H9 (cell line): ENCODE data around the gene IGSF9. TPM values are rescaled to one million over a fixed set of nuclear protein-coding genes. Genes with fewer than 3 reads are reported as not detected.
A peak's percentile ranks its signal among the peaks of the same experiment; 100 is the strongest.

Experiments
- DNase-seq: peaks from one replicate; pipeline ENCODE4 v3.0.0-alpha.2; 2017
- H2AFZ ChIP-seq: one replicate; pipeline ENCODE4 v1.6.1; 2013; ENCODE audit warnings: mild to moderate bottlenecking, low read length, control low read depth, moderate library complexity
- H2AK5ac ChIP-seq: 2 replicates; pipeline ENCODE4 v1.6.1; 2013; ENCODE audit warnings: low read length, control low read depth, mixed read lengths; ENCODE audit not compliant: insufficient read length
- H2BK120ac ChIP-seq: one replicate; pipeline ENCODE4 v1.6.1; 2013; ENCODE audit warnings: low read depth, mild to moderate bottlenecking, low read length, control low read depth, inconsistent platforms; ENCODE audit not compliant: poor library complexity, severe bottlenecking
- H2BK12ac ChIP-seq: 2 replicates; pipeline ENCODE4 v1.6.1; 2013; ENCODE audit warnings: low read length, control low read depth, mixed read lengths, low read depth; ENCODE audit not compliant: insufficient read length
- H2BK15ac ChIP-seq: 2 replicates; pipeline ENCODE4 v1.6.1; 2013; ENCODE audit warnings: low read depth, low read length, control low read depth
- H2BK20ac ChIP-seq: one replicate; pipeline ENCODE4 v1.6.1; 2013; ENCODE audit warnings: low read depth, mild to moderate bottlenecking, low read length, control low read depth, inconsistent platforms; ENCODE audit not compliant: poor library complexity, severe bottlenecking
- H2BK5ac ChIP-seq: 2 replicates; pipeline ENCODE4 v1.6.1; 2013; ENCODE audit warnings: low read length, control low read depth, mixed read lengths; ENCODE audit not compliant: insufficient read length
- H3K14ac ChIP-seq: 2 replicates; pipeline ENCODE4 v1.6.1; 2013; ENCODE audit warnings: low read length, control low read depth; ENCODE audit not compliant: insufficient read depth
- H3K18ac ChIP-seq: 2 replicates; pipeline ENCODE4 v1.6.1; 2013; ENCODE audit warnings: low read depth, mild to moderate bottlenecking, mixed read lengths, low read length, control low read depth; ENCODE audit not compliant: insufficient read length
- H3K23ac ChIP-seq: 2 replicates; pipeline ENCODE4 v1.6.1; 2013; ENCODE audit warnings: low read length, control low read depth, mixed read lengths, low read depth; ENCODE audit not compliant: insufficient read length
- H3K23me2 ChIP-seq: 2 replicates; pipeline ENCODE4 v1.6.1; 2013; ENCODE audit warnings: low read depth, mild to moderate bottlenecking, mixed read lengths, low read length, control low read depth; ENCODE audit not compliant: insufficient read length, poor library complexity, severe bottlenecking
- H3K27ac ChIP-seq: 2 replicates; pipeline ENCODE4 v1.5.1; 2013; ENCODE audit warnings: low read length, control low read depth, mixed read lengths, low read depth; ENCODE audit not compliant: insufficient read length
- H3K27me3 ChIP-seq: 2 replicates; pipeline ENCODE4 v1.6.1; 2013; ENCODE audit warnings: low read length, control low read depth, inconsistent platforms; ENCODE audit not compliant: insufficient read depth
- H3K4ac ChIP-seq: 2 replicates; pipeline ENCODE4 v1.6.1; 2013; ENCODE audit warnings: low read depth, mild to moderate bottlenecking, control low read depth, inconsistent platforms, low read length, moderate library complexity
- H3K4me1 ChIP-seq: 2 replicates; pipeline ENCODE4 v1.6.1; 2013; ENCODE audit warnings: low read length, control low read depth, inconsistent platforms; ENCODE audit not compliant: insufficient read depth
- H3K4me2 ChIP-seq: 2 replicates; pipeline ENCODE4 v1.6.1; 2013; ENCODE audit warnings: low read length, control low read depth, mixed read lengths; ENCODE audit not compliant: insufficient read length, insufficient read depth
- H3K56ac ChIP-seq: 2 replicates; pipeline ENCODE4 v1.6.1; 2013; ENCODE audit warnings: low read depth, mild to moderate bottlenecking, mixed read lengths, low read length, control low read depth; ENCODE audit not compliant: insufficient read length
- H3K79me1 ChIP-seq: 2 replicates; pipeline ENCODE4 v1.6.1; 2013; ENCODE audit warnings: low read depth, mild to moderate bottlenecking, moderate library complexity, low read length, control low read depth, inconsistent platforms; ENCODE audit not compliant: insufficient read depth, poor library complexity, severe bottlenecking
- H3K79me2 ChIP-seq: 2 replicates; pipeline ENCODE4 v1.6.1; 2013; ENCODE audit warnings: low read length, control low read depth, inconsistent platforms; ENCODE audit not compliant: insufficient read depth
- H3K9ac ChIP-seq: 2 replicates; pipeline ENCODE4 v1.6.1; 2013; ENCODE audit warnings: low read length, control low read depth, mixed read lengths; ENCODE audit not compliant: insufficient read length; ENCODE audit errors: extremely low read depth
- H3K9me3 ChIP-seq: one replicate; pipeline ENCODE4 v1.6.1; 2013; ENCODE audit warnings: low read depth, low read length, inconsistent platforms; ENCODE audit not compliant: control insufficient read depth
- H3T11ph ChIP-seq: one replicate; pipeline ENCODE4 v1.6.1; 2013; ENCODE audit warnings: mild to moderate bottlenecking, low read length, control low read depth, inconsistent platforms
- H4K20me1 ChIP-seq: one replicate; pipeline ENCODE4 v1.6.1; 2013; ENCODE audit not compliant: control insufficient read depth, insufficient read length, insufficient read depth
- H4K5ac ChIP-seq: 2 replicates; pipeline ENCODE4 v1.6.1; 2013; ENCODE audit warnings: low read depth, mild to moderate bottlenecking, mixed read lengths, low read length, control low read depth; ENCODE audit not compliant: insufficient read length
- H4K8ac ChIP-seq: replicated peaks from 2 replicates; pipeline ENCODE4 v1.6.1; 2013; ENCODE audit warnings: low read length, control low read depth, mixed read lengths, low read depth; ENCODE audit not compliant: insufficient read length
- H4K91ac ChIP-seq: 2 replicates; pipeline ENCODE4 v1.6.1; 2013; ENCODE audit warnings: low read depth, mild to moderate bottlenecking, moderate library complexity, mixed read lengths, low read length, control low read depth; ENCODE audit not compliant: insufficient read length
- H3K27ac Mint-ChIP-seq, 3 experiments: 2 replicates in 2 of 3; 3 replicates in 1 of 3; pipeline ENCODE4 v1.8.0; 2020 to 2021; ENCODE audit warnings: mixed read lengths in 3 of 3, mild to moderate bottlenecking in 1 of 3, moderate library complexity in 1 of 3
- H3K27me3 Mint-ChIP-seq: 2 replicates; pipeline ENCODE4 v1.8.0; 2021; ENCODE audit warnings: low read depth, mild to moderate bottlenecking, moderate library complexity, mixed read lengths
- H3K36me3 Mint-ChIP-seq, 3 experiments: 2 replicates in 2 of 3; 3 replicates in 1 of 3; pipeline ENCODE4 v1.8.0; 2020 to 2021; ENCODE audit warnings: low read depth in 3 of 3, mixed read lengths in 3 of 3; ENCODE audit not compliant: insufficient read depth in 1 of 3
- H3K4me1 Mint-ChIP-seq, 2 experiments: 2 replicates each; pipeline ENCODE4 v1.8.0; 2020; ENCODE audit warnings: mixed read lengths in 2 of 2
- H3K4me3 Mint-ChIP-seq, 2 experiments: 2 replicates in 1 of 2; 3 replicates in 1 of 2; pipeline ENCODE4 v1.8.0; 2020 to 2021; ENCODE audit warnings: mild to moderate bottlenecking in 2 of 2, mixed read lengths in 2 of 2, moderate library complexity in 1 of 2
- H3K9me3 Mint-ChIP-seq, 2 experiments: 2 replicates in 1 of 2; 3 replicates in 1 of 2; pipeline ENCODE4 v1.8.0; 2020; ENCODE audit warnings: mild to moderate bottlenecking in 2 of 2, mixed read lengths in 2 of 2, moderate library complexity in 1 of 2
- WGBS: extraction: QIAGEN DNeasy Blood & Tissue Kit; methylation state at CpG from one replicate; pipeline ENCODE4 v1.1.7; 2013; ENCODE audit warnings: missing lambda C conversion rate, low lambda C conversion rate, mixed read lengths; ENCODE audit not compliant: insufficient read length; ENCODE audit errors: extremely low coverage; 5-methylcytosine and 5-hydroxymethylcytosine counted together
- total RNA-seq: library from RNA; stranded (reverse); gene quantifications from 2 replicates; pipeline ENCODE4 v1.2.1, GENCODE V29; 2021
- TF ChIP-seq, protein P1 (sequence below): fragments of 200-600 bp; sonication (generic); conservative IDR thresholded peaks from 3 replicates; pipeline ENCODE4 v1.8.0; 2021; ENCODE audit warnings: antibody characterized with exemption, mild to moderate bottlenecking

The IGSF9 gene
- total RNA-seq, 1 experiment from 2014 or later: 11.3 TPM

GRCh38 chr1:159936273-159936904 lies 9.0 kb downstream of the IGSF9 start:
- no peak overlapping the region for H3K4me3 Mint-ChIP-seq
- H2BK12ac ChIP-seq: no peak overlapping the region
- no peak overlapping the region for H3K9ac ChIP-seq
- no peak overlapping the region for H2BK20ac ChIP-seq
- no peak overlapping the region for H2AFZ ChIP-seq
- H2AK5ac ChIP-seq: no peak overlapping the region
- H3K27ac ChIP-seq: no peak overlapping the region
- H3K4me1 Mint-ChIP-seq: peaks cover 35 to 37% of the 10 kb centered on the region in 2 experiments
- TF ChIP-seq, protein P1, sequence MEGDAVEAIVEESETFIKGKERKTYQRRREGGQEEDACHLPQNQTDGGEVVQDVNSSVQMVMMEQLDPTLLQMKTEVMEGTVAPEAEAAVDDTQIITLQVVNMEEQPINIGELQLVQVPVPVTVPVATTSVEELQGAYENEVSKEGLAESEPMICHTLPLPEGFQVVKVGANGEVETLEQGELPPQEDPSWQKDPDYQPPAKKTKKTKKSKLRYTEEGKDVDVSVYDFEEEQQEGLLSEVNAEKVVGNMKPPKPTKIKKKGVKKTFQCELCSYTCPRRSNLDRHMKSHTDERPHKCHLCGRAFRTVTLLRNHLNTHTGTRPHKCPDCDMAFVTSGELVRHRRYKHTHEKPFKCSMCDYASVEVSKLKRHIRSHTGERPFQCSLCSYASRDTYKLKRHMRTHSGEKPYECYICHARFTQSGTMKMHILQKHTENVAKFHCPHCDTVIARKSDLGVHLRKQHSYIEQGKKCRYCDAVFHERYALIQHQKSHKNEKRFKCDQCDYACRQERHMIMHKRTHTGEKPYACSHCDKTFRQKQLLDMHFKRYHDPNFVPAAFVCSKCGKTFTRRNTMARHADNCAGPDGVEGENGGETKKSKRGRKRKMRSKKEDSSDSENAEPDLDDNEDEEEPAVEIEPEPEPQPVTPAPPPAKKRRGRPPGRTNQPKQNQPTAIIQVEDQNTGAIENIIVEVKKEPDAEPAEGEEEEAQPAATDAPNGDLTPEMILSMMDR: peak; percentile 97
- H3K9me3 ChIP-seq: no peaks in the 10 kb centered on the region
- no peaks in the 10 kb centered on the region for H3K23me2 ChIP-seq
- H3T11ph ChIP-seq: no peak overlapping the region
- H3K9me3 Mint-ChIP-seq: no peaks in the 10 kb centered on the region
- H4K5ac ChIP-seq: no peak overlapping the region
- no peak overlapping the region for H4K8ac ChIP-seq
- H4K20me1 ChIP-seq: no peaks in the 10 kb centered on the region
- no peak overlapping the region for H3K4me2 ChIP-seq
- H3K36me3 Mint-ChIP-seq: peaks cover 19 to 27% (median 22%) of the 10 kb centered on the region in 3 experiments
- no peak overlapping the region for H3K56ac ChIP-seq
- peaks cover 1% of the 10 kb centered on the region; the same call in 1 of the 2 replicates for H3K27me3 Mint-ChIP-seq
- no peaks in the 10 kb centered on the region; the same call in 1 of the 2 replicates for H3K4me1 ChIP-seq
- WGBS: no CpG with 5 or more reads among the region's 16 CpGs
- H3K27me3 ChIP-seq: no peaks in the 10 kb centered on the region
- no peaks in the 10 kb centered on the region for H3K79me2 ChIP-seq
- no peak overlapping the region for H2BK120ac ChIP-seq
- H3K14ac ChIP-seq: peak overlapping the region; percentile 56; the same call in 1 of the 2 replicates
- H2BK5ac ChIP-seq: no peak overlapping the region
- H3K79me1 ChIP-seq: no peaks in the 10 kb centered on the region
- peak overlapping the region in 1 of 3 experiments; percentile 76; a peak in 1 of 7 replicates for H3K27ac Mint-ChIP-seq
- no peak overlapping the region for H3K18ac ChIP-seq
- no peak overlapping the region for H2BK15ac ChIP-seq
- H4K91ac ChIP-seq: no peak overlapping the region
- H3K23ac ChIP-seq: no peak overlapping the region
- DNase-seq: peak; percentile 84
- no peak overlapping the region for H3K4ac ChIP-seq
